Measurements from ENCODE around the gene CD40. TPM values are rescaled to one million over a fixed set of nuclear protein-coding genes. Genes with fewer than 3 reads are reported as not detected.
A peak's percentile ranks its signal among the peaks of the same experiment; 100 is the strongest.

The CD40 gene
- total and polyA plus RNA-seq, 2 donors, result 3.1 to 21.3 TPM

DNA sequence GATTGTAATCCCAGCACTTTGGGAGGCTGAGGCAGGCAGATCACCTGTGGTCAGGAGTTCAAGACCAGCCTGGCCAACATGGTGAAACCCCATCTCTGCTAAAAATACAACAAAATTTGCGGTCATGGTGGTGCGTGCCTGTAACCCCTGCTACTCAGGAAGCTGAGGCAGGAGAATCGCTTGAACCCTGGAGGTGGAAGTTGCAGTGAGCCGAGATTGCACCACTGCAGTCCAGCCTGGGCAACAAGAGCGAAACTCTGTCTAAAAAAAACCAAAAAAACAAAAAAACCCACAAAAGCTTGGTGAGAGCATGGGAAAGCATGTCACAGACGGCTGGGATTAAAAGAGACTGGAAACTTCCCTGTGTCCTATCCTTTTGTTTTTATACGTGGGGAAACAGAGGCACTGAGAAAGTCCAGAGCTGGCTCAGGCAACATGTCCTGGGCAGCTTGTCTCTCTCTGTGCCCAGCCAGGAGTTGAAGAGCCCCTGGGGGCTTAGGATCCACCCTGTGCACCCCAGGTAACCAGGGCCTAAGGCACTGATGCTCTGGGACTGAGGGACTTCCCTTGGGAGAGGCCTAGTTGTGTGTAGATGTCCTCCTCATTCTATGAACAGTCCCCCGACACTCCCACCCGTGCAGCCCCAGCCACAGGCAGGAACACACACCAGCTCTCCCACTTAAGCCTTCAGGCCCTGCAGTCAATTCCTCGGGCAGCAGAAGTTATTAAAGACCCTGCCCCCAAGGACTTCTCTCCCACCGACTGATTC is 16.0 kb downstream of the CD40 start:
- no peaks in the 10 kb centered on the region for H3K4me1 ChIP-seq (ENCODE audit: insufficient read depth)
- WGBS, result 75% methylated on average over 11 of the region's 11 CpGs
- DNase-seq (ENCODE audit: extremely low spot score), result no peak
- no peak overlapping the region for H3K27ac ChIP-seq (ENCODE audit: low read depth)
- no peaks in the 10 kb centered on the region for H3K36me3 ChIP-seq (ENCODE audit: insufficient read depth)
- H3K4me3 ChIP-seq (ENCODE audit: low read depth, low read length), result no peak overlapping the region

DNA sequence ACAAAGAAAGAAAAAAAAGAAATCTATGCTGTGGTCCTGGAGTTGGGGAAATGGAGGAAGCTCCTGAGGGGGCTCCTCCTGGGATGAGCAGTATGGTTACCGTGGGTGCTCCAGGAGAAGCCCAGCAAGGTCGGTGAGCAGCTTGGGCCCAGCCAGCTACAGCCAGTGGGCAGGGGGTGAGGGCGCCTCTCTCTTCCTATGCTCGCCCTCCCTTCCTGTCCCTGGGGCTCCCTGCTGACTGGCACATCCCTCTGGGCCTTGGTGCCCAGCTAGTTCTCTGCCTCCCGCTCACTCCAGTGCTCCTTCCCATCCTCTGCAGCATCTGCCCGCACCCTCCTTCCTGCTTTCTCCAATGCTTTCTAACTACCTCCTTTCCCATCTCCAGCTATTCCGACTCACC is 16.6 kb downstream of the CD40 start:
- 76% methylated on average over 7 of the region's 7 CpGs for WGBS
- Histone ChIP-seq H3K4me3 (ENCODE audit: low read depth, low read length) (no peak overlapping the region), H3K4me1 (ENCODE audit: insufficient read depth) (no peaks in the 10 kb centered on the region), H3K36me3 (ENCODE audit: insufficient read depth) (no peaks in the 10 kb centered on the region), H3K27ac (ENCODE audit: low read depth) (no peak overlapping the region)
- no peak for DNase-seq (ENCODE audit: extremely low spot score)

- WGBS, result 22% methylated on average over 12 of the region's 12 CpGs
- no peak overlapping the region for H3K4me3 ChIP-seq (ENCODE audit: low read depth, low read length)
- DNase-seq (ENCODE audit: extremely low spot score), result no peak
- H3K4me1 ChIP-seq (ENCODE audit: insufficient read depth), result no peaks in the 10 kb centered on the region
- H3K36me3 ChIP-seq (ENCODE audit: insufficient read depth), result no peaks in the 10 kb centered on the region
- H3K27ac ChIP-seq (ENCODE audit: low read depth), result no peak overlapping the region
These were observed 17.9 kb downstream of the CD40 start for GRCh38 chr20:46135856-46136633.

DNA sequence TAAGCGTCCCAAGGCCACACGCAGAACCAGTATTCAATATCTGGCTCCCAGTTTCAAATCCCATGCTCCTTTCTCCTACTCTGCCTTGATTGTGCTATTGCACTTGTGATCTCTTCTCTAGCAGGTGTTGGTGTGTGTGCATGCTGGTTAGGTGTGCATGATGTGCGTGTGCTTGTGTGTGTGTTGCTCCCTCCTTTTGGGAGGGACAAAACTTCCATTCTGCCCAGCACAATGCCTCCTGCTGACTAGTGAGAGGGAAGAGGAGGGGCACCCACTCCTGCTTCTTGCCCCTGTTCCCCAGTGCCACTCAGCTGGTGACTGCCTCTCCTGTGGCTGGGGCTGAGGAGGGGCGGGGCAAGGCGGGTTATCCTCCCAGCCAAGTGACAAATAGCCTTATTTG is 19.7 kb downstream of the CD40 start:
- no peak overlapping the region for H3K27ac ChIP-seq (ENCODE audit: low read depth)
- H3K36me3 ChIP-seq (ENCODE audit: insufficient read depth), result no peaks in the 10 kb centered on the region
- no peaks in the 10 kb centered on the region for H3K4me1 ChIP-seq (ENCODE audit: insufficient read depth)
- DNase-seq (ENCODE audit: extremely low spot score), result no peak
- H3K4me3 ChIP-seq (ENCODE audit: low read depth, low read length), result no peak overlapping the region
- WGBS, result 79% methylated on average over 5 of the region's 5 CpGs

DNA sequence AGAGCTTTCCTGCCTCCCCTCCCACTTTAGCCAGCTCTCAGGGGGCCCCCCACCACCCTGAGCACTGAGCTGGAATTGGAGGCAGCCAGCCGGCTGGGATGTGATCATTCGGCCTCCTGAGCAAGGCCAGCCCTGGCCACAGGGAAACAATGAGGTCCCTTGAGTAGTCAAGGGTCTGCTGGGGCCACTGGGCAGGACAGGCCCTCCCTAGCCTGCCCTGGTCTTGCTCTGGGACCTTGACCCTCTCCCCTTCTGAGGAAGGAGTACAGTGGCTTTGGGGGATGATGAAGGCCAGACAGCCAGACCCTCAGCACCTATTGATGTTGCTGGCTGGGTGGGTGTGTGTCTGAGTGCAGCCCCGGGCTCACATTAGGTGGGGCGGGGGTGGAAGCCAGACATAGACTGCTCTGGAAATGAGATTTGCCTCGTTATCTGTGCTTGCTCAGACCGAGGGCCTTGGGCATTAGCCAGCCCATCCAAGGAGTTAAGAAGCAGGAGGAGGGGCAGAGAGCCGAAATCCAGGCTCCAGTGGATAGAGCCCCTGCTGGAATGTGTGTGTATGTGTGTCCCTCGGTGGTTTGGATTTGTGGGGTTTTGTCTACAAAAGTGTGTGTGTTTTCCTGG is 21.3 kb downstream of the CD40 start:
- DNase-seq (ENCODE audit: extremely low spot score), result peak; percentile 28
- Histone ChIP-seq H3K27ac (ENCODE audit: low read depth) (no peak overlapping the region), H3K4me3 (ENCODE audit: low read depth, low read length) (no peak overlapping the region), H3K4me1 (ENCODE audit: insufficient read depth) (no peaks in the 10 kb centered on the region), H3K36me3 (ENCODE audit: insufficient read depth) (no peaks in the 10 kb centered on the region)
- 24% methylated on average over 8 of the region's 8 CpGs for WGBS

DNA sequence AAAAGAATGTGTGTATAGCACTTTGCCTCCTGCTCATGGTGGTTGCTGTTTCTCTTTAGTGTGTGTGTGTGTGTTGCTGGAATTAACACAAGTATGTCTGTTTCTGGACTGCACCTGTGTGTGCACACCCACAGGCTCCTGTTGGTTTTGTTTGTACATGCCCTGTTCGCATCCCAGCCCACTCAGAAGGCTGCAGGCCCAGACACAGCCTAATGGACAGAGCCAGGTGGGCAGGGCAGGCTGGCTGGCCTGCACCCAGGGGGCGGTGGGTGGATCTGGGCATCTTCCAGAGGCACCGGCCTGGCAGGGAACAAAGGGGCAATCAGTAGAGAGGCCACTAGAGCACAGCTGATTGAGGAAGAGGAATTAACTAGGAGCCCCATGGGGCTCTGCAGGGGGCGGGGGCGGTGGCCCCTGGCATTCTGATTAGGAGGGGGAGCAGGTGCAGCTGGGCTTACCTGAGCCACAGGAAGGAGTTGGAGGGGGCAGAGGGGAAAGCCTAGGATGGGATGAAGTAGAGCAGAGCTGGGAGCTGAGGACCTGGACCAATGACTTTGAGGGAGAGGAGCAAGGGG is 21.9 kb downstream of the CD40 start:
- H3K27ac ChIP-seq (ENCODE audit: low read depth), result no peak overlapping the region
- WGBS, result 44% methylated on average over 5 of the region's 5 CpGs
- no peak overlapping the region for H3K4me3 ChIP-seq (ENCODE audit: low read depth, low read length)
- H3K36me3 ChIP-seq (ENCODE audit: insufficient read depth), result no peaks in the 10 kb centered on the region
- peak; percentile 29 for DNase-seq (ENCODE audit: extremely low spot score)
- no peaks in the 10 kb centered on the region for H3K4me1 ChIP-seq (ENCODE audit: insufficient read depth)

DNA sequence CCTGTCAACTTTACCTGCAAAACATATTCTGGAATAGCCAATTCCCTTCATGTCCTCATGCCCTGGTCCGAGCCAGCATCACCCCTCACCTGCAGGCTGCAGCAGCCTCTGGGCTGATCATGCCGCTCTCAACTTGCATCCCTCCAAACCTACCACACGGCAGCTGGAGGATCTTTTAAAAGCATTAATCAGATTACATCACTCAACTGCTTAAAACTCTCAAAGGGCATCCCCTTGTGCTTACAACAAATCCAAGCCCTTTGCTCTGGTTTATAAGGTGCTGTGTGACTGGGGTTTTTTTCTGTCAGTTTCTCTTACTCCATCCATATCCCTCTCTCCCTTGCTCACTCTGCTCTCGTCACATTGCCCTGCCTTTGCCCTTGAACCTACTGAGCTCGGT is 24.0 kb downstream of the CD40 start:
- no peak overlapping the region for H3K4me3 ChIP-seq (ENCODE audit: low read depth, low read length)
- WGBS, result 15% methylated on average over 5 of the region's 5 CpGs
- H3K27ac ChIP-seq (ENCODE audit: low read depth), result no peak overlapping the region
- no peaks in the 10 kb centered on the region for H3K36me3 ChIP-seq (ENCODE audit: insufficient read depth)
- H3K4me1 ChIP-seq (ENCODE audit: insufficient read depth), result no peaks in the 10 kb centered on the region
- no peak for DNase-seq (ENCODE audit: extremely low spot score)

DNA sequence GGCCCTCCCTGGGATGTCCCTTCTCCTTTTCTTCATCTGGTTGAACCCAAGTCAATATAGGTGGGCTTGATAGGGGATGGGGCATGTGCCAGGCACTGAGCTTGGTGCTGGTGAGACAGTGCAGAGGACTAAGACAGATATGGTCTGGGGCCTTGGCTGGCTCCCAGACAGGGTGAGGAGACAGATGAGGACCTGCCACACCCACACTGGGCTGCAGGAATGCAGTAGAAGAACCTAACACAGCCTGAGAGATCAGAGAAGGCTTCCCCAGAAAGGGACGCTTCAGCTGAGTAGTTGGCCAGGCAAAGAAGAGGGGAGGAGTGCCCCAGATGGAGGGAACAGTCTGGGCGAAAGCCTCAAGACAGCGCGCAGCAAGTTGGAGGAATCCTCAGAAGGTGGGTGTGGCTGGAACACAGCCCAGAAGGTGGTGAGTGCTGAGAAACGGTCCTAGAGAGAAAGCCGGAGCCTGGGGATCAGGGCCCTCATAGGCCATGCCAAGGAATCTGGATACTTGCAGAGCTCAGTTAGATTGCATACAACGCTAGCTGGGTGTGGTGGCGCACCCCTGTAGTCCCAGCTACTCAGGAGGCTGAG is 26.4 kb downstream of the CD40 start:
- H3K4me3 ChIP-seq (ENCODE audit: low read depth, low read length), result no peak overlapping the region
- no peaks in the 10 kb centered on the region for H3K36me3 ChIP-seq (ENCODE audit: insufficient read depth)
- WGBS, result 41% methylated on average over 8 of the region's 8 CpGs
- H3K27ac ChIP-seq (ENCODE audit: low read depth), result no peak overlapping the region
- no peaks in the 10 kb centered on the region for H3K4me1 ChIP-seq (ENCODE audit: insufficient read depth)
- no peak for DNase-seq (ENCODE audit: extremely low spot score)

DNA sequence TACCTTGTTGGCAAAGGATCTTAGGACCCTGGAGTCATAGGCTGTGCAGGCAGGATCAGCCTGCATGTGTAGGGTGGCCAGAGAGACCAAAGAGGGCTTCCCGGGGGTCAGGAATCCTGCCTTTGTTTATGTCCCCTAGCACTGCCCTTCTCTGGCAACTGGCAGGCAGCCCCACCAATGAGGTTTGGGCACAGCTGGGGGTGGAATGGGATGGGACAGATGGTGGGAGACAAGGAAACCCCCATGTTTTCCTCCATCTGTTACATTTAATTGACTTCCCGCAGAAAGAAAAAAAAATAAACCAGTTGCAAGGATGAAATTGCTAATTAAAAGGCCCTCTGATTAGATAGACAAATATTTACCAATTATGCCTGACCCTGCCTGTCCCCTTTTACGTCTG is 27.6 kb downstream of the CD40 start:
- Histone ChIP-seq H3K4me3 (ENCODE audit: low read depth, low read length) (no peak overlapping the region), H3K4me1 (ENCODE audit: insufficient read depth) (no peaks in the 10 kb centered on the region), H3K27ac (ENCODE audit: low read depth) (no peak overlapping the region), H3K36me3 (ENCODE audit: insufficient read depth) (no peaks in the 10 kb centered on the region)
- WGBS, result 30% methylated on average over 3 of the region's 3 CpGs
- no peak for DNase-seq (ENCODE audit: extremely low spot score)

- no peak for DNase-seq (ENCODE audit: extremely low spot score)
- Histone ChIP-seq H3K36me3 (ENCODE audit: insufficient read depth) (no peaks in the 10 kb centered on the region), H3K27ac (ENCODE audit: low read depth) (no peak overlapping the region), H3K4me3 (ENCODE audit: low read depth, low read length) (no peak overlapping the region), H3K4me1 (ENCODE audit: insufficient read depth) (no peaks in the 10 kb centered on the region)
- 45% methylated on average over 14 of the region's 14 CpGs for WGBS
These were observed 30.4 kb downstream of the CD40 start for GRCh38 chr20:46148313-46149208.

DNA sequence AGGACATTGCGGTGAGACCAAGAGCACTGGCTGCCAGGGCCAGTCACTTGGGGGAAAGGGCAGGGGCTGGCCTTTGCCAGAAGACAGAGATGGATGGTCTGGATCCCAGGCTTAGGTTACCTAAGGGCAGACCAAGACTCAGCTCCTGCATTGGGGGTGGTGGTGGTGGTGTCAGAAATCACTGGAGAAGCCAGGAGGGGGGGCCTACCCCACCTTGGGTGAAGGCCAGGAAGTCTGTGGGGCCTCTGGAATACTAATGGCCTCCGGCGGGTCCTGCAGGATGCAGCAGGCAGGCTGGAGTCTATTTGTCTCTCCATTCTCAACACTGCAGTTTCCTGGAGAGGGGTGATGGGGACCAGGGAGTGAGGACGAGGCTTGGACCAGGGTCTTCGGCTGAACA is 32.8 kb downstream of the CD40 start:
- no peak overlapping the region for H3K27ac ChIP-seq (ENCODE audit: low read depth)
- no peaks in the 10 kb centered on the region for H3K36me3 ChIP-seq (ENCODE audit: insufficient read depth)
- DNase-seq (ENCODE audit: extremely low spot score), result no peak
- H3K4me3 ChIP-seq (ENCODE audit: low read depth, low read length), result no peak overlapping the region
- no peaks in the 10 kb centered on the region for H3K4me1 ChIP-seq (ENCODE audit: insufficient read depth)
- 35% methylated on average over 5 of the region's 5 CpGs for WGBS

DNA sequence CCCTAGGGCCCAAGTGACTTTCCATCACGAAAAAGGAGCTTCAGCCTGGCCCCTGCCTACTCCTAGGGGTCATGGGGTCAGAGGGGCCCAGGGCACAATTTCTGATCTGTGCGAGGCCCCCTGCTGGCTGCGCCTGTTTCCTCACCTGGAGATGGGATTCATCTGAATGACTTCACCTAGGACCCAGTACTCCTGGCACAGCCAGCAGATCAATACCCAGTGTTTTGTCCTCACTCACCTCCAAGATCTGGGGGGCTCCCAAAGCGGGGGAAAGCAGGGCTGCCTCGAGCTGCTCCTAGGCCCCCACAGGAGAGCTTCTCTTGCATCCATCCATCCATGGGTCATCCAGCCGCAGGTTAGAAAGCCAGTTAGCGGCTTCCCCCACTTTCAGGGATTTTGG is 33.8 kb downstream of the CD40 start:
- no peaks in the 10 kb centered on the region for H3K36me3 ChIP-seq (ENCODE audit: insufficient read depth)
- no peak for DNase-seq (ENCODE audit: extremely low spot score)
- no peaks in the 10 kb centered on the region for H3K4me1 ChIP-seq (ENCODE audit: insufficient read depth)
- 73% methylated on average over 7 of the region's 7 CpGs for WGBS
- H3K27ac ChIP-seq (ENCODE audit: low read depth), result no peak overlapping the region
- H3K4me3 ChIP-seq (ENCODE audit: low read depth, low read length), result no peak overlapping the region

Data from urinary bladder (tissue), 4 donors.